Measurements from ENCODE around the gene CRISPLD2.

The CRISPLD2 gene

GRCh38 chr16:84821728-84822689 is 2.2 kb downstream of the CRISPLD2 start:
- TF ChIP-seq YY1 (IDR thresholded peaks at IDR 0.05; ENCODE audit: low read depth), result no peak
- no peak for TF ChIP-seq TAF1 (IDR thresholded peaks at IDR 0.05; ENCODE audit: low read depth)

GRCh38 chr16:84822990-84823389 is 3.2 kb downstream of the CRISPLD2 start:
- TF ChIP-seq USF1 (IDR thresholded peaks at IDR 0.05) (no peak), ZBTB7A (IDR thresholded peaks at IDR 0.05; ENCODE audit: low read depth) (no peak), MAX (IDR thresholded peaks at IDR 0.05) (no peak), CREB1 (IDR thresholded peaks at IDR 0.05; ENCODE audit: low read depth) (no peak), NFIC (IDR thresholded peaks at IDR 0.05) (no peak), TAF1 (IDR thresholded peaks at IDR 0.05; ENCODE audit: low read depth) (no peak)

GRCh38 chr16:84823484-84823883 is 3.7 kb downstream of the CRISPLD2 start:
- no peak for TF ChIP-seq USF1 (IDR thresholded peaks at IDR 0.05)
- no peak for TF ChIP-seq NFIC (IDR thresholded peaks at IDR 0.05)
- no peak for TF ChIP-seq CREB1 (IDR thresholded peaks at IDR 0.05; ENCODE audit: low read depth)
- TF ChIP-seq TCF12 (IDR thresholded peaks at IDR 0.05; ENCODE audit: low read depth), result no peak
- TF ChIP-seq TAF1 (IDR thresholded peaks at IDR 0.05; ENCODE audit: low read depth), result no peak
- no peak for TF ChIP-seq RAD21 (IDR thresholded peaks at IDR 0.05; ENCODE audit: low read depth)
- no peak for TF ChIP-seq FOXM1 (IDR thresholded peaks at IDR 0.05; ENCODE audit: borderline replicate concordance, low read depth)
- no peak for TF ChIP-seq EGR1 (IDR thresholded peaks at IDR 0.05)
- no peak for TF ChIP-seq MAX (IDR thresholded peaks at IDR 0.05)
- no peak for TF ChIP-seq CEBPB (IDR thresholded peaks at IDR 0.05)
- TF ChIP-seq EP300 (IDR thresholded peaks at IDR 0.05; ENCODE audit: borderline replicate concordance), result no peak
- no peak for TF ChIP-seq TEAD4 (IDR thresholded peaks at IDR 0.05)
- TF ChIP-seq REST (IDR thresholded peaks at IDR 0.05; ENCODE audit: low read depth), result no peak
- TF ChIP-seq YY1 (IDR thresholded peaks at IDR 0.05; ENCODE audit: low read depth), result no peak
- TF ChIP-seq ZBTB7A (IDR thresholded peaks at IDR 0.05; ENCODE audit: low read depth), result no peak

GRCh38 chr16:84823926-84824325 is 4.1 kb downstream of the CRISPLD2 start:
- TF ChIP-seq USF1 (IDR thresholded peaks at IDR 0.05) (no peak), TAF1 (IDR thresholded peaks at IDR 0.05; ENCODE audit: low read depth) (no peak), ZBTB7A (IDR thresholded peaks at IDR 0.05; ENCODE audit: low read depth) (no peak), CEBPB (IDR thresholded peaks at IDR 0.05) (no peak), EGR1 (IDR thresholded peaks at IDR 0.05) (no peak)

GRCh38 chr16:84825896-84826557 is 6.2 kb downstream of the CRISPLD2 start:
- TF ChIP-seq FOXM1 (IDR thresholded peaks at IDR 0.05; ENCODE audit: borderline replicate concordance, low read depth) (no peak), RAD21 (IDR thresholded peaks at IDR 0.05; ENCODE audit: low read depth) (no peak), NFIC (IDR thresholded peaks at IDR 0.05) (no peak), EP300 (IDR thresholded peaks at IDR 0.05; ENCODE audit: borderline replicate concordance) (no peak), CREB1 (IDR thresholded peaks at IDR 0.05; ENCODE audit: low read depth) (no peak), MAX (IDR thresholded peaks at IDR 0.05) (no peak), TAF1 (IDR thresholded peaks at IDR 0.05; ENCODE audit: low read depth) (no peak), YY1 (IDR thresholded peaks at IDR 0.05; ENCODE audit: low read depth) (no peak), EGR1 (IDR thresholded peaks at IDR 0.05) (no peak), CEBPB (IDR thresholded peaks at IDR 0.05) (no peak)

GRCh38 chr16:84826558-84826941 is 6.8 kb downstream of the CRISPLD2 start:
- TF ChIP-seq REST (IDR thresholded peaks at IDR 0.05; ENCODE audit: low read depth), result no peak

Measured in Ishikawa (cell line).